ENCODE measurements around the gene KCNV2.
"Not testable (repeated sequence)": the region's sequence is repeated elsewhere in the genome, so short reads cannot be mapped to it uniquely, and the experiment has no call there.

The KCNV2 gene

GRCh38 chr9:2717385-2717784, at the start of gene KCNV2:
TSS of gene KCNV2 (plus strand) at chr9:2717510. CDS start at chr9:2717740, 230 bp downstream.
- DNase-seq, result no peak

- DNase-seq, result no peak
Observed at GRCh38 chr9:2673161-2673560, 44.1 kb upstream of the KCNV2 start.

- DNase-seq, result no peak
Observed at GRCh38 chr9:2674141-2674824, 43.0 kb upstream of the KCNV2 start.

DNA sequence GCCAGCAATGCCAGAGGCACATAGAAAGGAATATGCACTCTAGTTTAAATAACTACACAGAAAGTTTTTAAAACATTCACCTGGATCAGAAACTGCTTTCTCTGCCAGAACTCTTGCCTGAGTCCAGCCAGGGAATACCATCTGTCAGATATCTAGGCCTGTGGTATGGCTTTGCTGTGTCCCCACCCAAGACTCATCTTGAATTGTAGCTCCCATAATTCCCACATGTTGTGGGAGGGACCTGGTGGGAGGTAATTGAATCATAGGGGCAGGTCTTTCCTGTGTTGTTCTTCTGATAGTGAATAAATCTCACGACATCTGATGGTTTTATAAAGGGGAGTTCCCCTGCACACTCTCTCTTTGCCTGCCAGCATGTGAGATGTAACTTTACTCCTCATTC, 41.5 kb upstream of the KCNV2 start:
- no peak for DNase-seq

GRCh38 chr9:2676466-2676865, 40.8 kb upstream of the KCNV2 start:
- DNase-seq, result no peak

GRCh38 chr9:2677915-2678889, 39.1 kb upstream of the KCNV2 start:
- DNase-seq, result no peak

DNA sequence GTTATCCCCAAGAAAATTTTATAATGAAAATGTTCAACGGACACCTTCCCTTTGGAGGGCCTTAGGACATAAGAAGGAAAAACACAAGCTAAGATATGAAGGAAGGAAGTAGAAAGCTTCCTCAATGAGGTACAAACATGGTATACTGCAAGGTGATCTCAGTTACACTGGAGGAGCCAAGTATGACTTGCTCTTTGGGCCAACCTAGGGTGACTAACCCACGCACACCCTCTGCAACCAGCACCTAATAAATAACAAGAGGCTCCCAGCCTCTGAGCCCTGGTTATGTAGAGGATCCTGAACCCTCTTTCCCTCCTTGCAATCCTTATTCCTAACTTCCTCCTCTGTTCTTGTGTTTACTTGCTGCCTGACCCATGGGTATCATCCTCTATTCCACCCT, 38.3 kb upstream of the KCNV2 start:
- DNase-seq, result no peak

DNA sequence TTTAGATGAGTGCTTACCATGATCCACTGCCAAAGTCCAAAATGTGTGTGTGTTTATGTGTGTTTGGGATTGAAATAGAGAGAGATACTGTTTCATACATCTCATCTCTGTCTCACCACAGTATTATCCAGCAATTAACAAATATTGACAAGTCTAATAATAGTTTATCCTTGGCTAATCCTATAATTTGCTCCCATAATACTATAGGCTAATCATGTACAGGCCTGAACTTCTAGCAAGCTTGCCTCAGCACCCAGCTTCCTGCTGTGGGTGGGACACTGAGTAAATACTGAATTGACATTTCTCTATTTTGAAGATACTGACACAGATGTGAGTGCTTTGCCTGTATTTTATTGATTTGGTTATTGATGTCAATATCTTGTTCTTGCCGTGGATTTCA, 35.3 kb upstream of the KCNV2 start:
- DNase-seq, result no peak

- no peak for DNase-seq
Observed at GRCh38 chr9:2686911-2687310, 30.4 kb upstream of the KCNV2 start.

- DNase-seq, result no peak
Observed at GRCh38 chr9:2688636-2689035, 28.7 kb upstream of the KCNV2 start.

- DNase-seq, result no peak
Observed at GRCh38 chr9:2691212-2691611, 26.1 kb upstream of the KCNV2 start.

GRCh38 chr9:2691626-2692025, 25.7 kb upstream of the KCNV2 start:
- no peak for DNase-seq

- DNase-seq, result no peak
Observed at GRCh38 chr9:2693056-2693455, 24.3 kb upstream of the KCNV2 start.

DNA sequence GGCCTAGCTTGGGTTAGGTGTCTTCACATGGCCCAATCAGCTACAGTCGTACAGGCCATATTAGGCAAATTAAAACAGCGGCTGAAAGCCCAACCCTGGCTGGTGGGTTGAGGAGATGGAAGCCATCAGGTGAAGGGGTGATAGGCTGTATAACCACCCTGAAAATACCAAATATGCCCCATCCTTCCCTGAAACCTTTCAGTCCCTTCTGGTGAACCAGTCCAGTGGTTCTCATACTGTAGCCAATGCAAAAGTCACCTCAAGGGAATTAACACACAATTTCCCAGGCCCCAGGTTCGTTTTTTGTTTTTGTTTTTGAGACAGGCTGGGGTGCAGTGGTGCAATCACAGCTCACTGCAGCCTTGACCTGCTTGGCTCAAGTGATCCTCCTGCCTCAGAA, 19.8 kb upstream of the KCNV2 start:
- no peak for DNase-seq

GRCh38 chr9:2700398-2700797, 16.9 kb upstream of the KCNV2 start:
- no peak for DNase-seq

GRCh38 chr9:2700909-2701550, 16.3 kb upstream of the KCNV2 start:
- DNase-seq, result no peak

DNA sequence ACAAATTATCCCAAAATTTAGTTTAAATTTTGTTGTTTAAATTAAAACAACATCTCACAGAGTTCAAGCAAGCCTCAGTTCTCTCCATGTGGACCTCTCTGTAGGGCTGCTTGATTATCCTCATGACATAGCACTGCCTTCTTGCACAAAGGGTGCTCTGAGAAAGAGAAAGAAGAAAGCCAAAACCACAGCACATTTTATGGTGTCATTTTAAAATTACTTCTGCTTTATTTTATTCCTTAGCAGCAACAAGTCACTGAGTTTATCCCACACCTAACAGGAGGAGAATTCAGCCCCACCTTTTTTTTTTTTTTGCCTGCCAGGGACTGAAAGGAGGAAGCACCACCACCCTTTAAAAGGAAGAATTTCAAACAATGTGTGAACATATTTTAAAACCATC, 12.8 kb upstream of the KCNV2 start:
- no peak for DNase-seq

- DNase-seq, result not testable (repeated sequence)
Observed at GRCh38 chr9:2707256-2707655, 10.1 kb upstream of the KCNV2 start.

GRCh38 chr9:2709645-2710101, 7.6 kb upstream of the KCNV2 start:
- no peak for DNase-seq

DNA sequence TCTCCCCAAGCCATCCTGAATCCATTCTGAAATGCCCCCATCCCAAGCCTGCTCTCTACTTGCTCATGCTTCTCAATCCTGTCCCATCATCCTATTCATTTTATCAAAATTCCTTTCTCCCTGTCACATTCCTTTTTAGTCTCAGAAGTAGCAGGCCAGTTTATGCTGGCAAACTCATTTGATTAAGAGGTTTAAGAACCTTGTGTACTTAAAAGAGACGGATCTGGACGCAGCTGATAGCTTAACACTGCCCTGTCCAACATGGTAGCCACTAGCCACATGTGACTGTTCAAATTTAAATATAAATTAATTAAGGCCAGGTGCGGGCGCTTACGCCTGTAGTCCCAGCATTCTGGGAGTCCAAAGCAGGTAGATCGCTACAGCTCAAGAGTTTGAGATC, 5.6 kb upstream of the KCNV2 start:
- no peak for DNase-seq

DNA sequence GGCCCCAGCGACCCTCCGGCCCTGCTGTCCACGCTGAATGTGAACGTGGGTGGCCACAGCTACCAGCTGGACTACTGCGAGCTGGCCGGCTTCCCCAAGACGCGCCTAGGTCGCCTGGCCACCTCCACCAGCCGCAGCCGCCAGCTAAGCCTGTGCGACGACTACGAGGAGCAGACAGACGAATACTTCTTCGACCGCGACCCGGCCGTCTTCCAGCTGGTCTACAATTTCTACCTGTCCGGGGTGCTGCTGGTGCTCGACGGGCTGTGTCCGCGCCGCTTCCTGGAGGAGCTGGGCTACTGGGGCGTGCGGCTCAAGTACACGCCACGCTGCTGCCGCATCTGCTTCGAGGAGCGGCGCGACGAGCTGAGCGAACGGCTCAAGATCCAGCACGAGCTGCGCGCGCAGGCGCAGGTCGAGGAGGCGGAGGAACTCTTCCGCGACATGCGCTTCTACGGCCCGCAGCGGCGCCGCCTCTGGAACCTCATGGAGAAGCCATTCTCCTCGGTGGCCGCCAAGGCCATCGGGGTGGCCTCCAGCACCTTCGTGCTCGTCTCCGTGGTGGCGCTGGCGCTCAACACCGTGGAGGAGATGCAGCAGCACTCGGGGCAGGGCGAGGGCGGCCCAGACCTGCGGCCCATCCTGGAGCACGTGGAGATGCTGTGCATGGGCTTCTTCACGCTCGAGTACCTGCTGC, 839 bp downstream of the KCNV2 start:
- DNase-seq, result no peak

- DNase-seq, result no peak
Observed at GRCh38 chr9:2718698-2719033, 1.4 kb downstream of the KCNV2 start.

GRCh38 chr9:2720179-2720654, 2.9 kb downstream of the KCNV2 start:
- DNase-seq, result no peak

Data from NCI-H1436 treated with DMSO at 0.1 percent for 48 hours (cell line).